Endothelial cell (in vitro differentiated cells): ENCODE results near the gene XAB2. TPM values are rescaled to one million over a fixed set of nuclear protein-coding genes. Genes with fewer than 3 reads are reported as not detected.

Experiments used
- DNase-seq: peaks from one replicate; pipeline ENCODE4 v3.0.0; 2021; ENCODE audit warnings: low spot score
- H3K27ac Mint-ChIP-seq: one replicate; pipeline ENCODE4 v1.8.0; 2021; ENCODE audit warnings: mixed read lengths, inconsistent platforms; ENCODE audit not compliant: unreplicated experiment
- H3K27me3 Mint-ChIP-seq: one replicate; pipeline ENCODE4 v1.8.0; 2021; ENCODE audit warnings: mild to moderate bottlenecking, moderate library complexity, mixed read lengths, inconsistent platforms; ENCODE audit not compliant: unreplicated experiment
- H3K36me3 Mint-ChIP-seq: one replicate; pipeline ENCODE4 v1.8.0; 2021; ENCODE audit warnings: mild to moderate bottlenecking, low read depth, mixed read lengths, inconsistent platforms; ENCODE audit not compliant: unreplicated experiment
- H3K4me1 Mint-ChIP-seq: one replicate; pipeline ENCODE4 v1.8.0; 2021; ENCODE audit warnings: mild to moderate bottlenecking, mixed read lengths, inconsistent platforms; ENCODE audit not compliant: unreplicated experiment
- H3K4me3 Mint-ChIP-seq: one replicate; pipeline ENCODE4 v1.8.0; 2021; ENCODE audit warnings: mild to moderate bottlenecking, mixed read lengths, inconsistent platforms; ENCODE audit not compliant: unreplicated experiment
- H3K9me3 Mint-ChIP-seq: one replicate; pipeline ENCODE4 v1.8.0; 2021; ENCODE audit warnings: mixed read lengths, inconsistent platforms; ENCODE audit not compliant: unreplicated experiment
- total RNA-seq: library from RNA; stranded (reverse); fragmentation: NEBNext Ultra II Directional; extraction: Animal tissue kit (Norgen Biotek cat#: 25700); gene quantifications from one replicate; pipeline ENCODE4 v1.2.1, GENCODE V29; 2021; ENCODE audit not compliant: unreplicated experiment
- TF ChIP-seq, protein P1 (sequence below): fragments of 200-600 bp; sonication (generic); IDR thresholded peaks from one replicate; pipeline ENCODE4 v1.5.0; 2021; ENCODE audit warnings: antibody characterized with exemption; ENCODE audit not compliant: unreplicated experiment

XAB2 gene
- total RNA-seq, 1 donor from 2014 or later: 46.1 TPM

DNA sequence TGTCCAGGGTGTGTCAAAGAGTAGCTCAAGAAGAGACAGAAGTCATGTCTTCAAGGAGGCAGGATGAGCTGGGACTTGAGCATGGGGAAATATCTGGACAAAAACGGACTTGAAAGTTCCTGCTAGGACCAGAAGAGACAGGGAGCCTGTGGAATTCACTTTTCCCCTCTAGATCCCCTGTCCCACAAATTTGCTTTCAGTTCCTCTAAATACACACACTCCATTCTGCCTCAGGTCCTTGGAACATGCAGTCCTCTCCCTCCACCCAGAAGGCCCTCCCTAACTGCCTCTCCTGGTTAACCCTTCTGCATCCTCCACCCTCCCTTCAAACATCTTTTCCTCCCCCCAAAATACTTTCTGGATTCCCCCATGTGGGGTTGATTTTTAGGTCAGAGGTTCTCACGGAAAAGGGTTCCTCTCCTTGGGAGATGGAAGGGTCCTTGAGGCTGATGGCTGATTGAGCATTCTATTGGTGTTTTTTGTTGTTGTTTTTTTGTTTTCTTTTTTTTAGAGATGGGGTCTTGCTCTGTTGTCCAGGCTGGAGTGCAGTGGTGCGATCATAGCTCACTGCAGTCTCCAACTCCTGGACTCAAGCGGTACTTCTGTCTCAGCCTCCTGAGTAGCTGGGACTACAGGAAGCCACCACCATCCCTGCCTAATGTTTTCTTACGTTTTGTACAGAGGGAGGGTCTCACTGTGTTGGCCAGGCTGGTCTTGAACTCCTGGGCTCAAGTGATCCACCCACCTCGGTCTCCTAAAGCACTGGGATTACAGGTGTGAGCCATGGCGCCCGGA lies 32.6 kb upstream of the XAB2 start:
- no peak overlapping the region for H3K4me3 Mint-ChIP-seq
- no peak overlapping the region for H3K27ac Mint-ChIP-seq
- H3K27me3 Mint-ChIP-seq: peaks cover 3% of the 10 kb centered on the region
- DNase-seq: no peak
- no peaks in the 10 kb centered on the region for H3K36me3 Mint-ChIP-seq
- H3K9me3 Mint-ChIP-seq: no peaks in the 10 kb centered on the region
- TF ChIP-seq, protein P1, sequence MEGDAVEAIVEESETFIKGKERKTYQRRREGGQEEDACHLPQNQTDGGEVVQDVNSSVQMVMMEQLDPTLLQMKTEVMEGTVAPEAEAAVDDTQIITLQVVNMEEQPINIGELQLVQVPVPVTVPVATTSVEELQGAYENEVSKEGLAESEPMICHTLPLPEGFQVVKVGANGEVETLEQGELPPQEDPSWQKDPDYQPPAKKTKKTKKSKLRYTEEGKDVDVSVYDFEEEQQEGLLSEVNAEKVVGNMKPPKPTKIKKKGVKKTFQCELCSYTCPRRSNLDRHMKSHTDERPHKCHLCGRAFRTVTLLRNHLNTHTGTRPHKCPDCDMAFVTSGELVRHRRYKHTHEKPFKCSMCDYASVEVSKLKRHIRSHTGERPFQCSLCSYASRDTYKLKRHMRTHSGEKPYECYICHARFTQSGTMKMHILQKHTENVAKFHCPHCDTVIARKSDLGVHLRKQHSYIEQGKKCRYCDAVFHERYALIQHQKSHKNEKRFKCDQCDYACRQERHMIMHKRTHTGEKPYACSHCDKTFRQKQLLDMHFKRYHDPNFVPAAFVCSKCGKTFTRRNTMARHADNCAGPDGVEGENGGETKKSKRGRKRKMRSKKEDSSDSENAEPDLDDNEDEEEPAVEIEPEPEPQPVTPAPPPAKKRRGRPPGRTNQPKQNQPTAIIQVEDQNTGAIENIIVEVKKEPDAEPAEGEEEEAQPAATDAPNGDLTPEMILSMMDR: no peak
- H3K4me1 Mint-ChIP-seq: no peaks in the 10 kb centered on the region

DNA sequence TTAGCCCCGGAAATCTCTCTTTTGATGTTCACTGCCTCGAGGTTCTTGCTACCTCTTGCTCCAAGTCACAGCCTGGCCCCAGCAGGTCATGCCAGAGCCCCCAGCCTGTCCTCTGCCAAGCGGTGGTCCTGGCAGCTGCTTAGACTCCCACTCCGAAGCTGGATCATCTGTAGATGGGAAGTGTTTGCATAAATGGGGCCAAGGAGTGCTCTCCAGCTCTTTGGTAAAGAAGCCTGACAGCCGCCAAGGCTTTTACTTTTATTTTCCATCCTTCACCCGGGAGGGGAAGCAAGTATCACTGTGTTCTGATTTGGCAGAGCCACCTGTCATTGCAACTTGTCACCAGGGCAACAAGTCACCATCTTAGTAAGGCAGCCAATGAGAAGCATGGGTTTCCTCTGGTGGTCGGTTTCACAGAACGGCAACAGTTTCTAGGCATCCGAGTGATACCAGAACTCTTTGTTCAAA lies 28.9 kb upstream of the XAB2 start:
- H3K4me3 Mint-ChIP-seq: no peak overlapping the region
- TF ChIP-seq, protein P1: no peak
- DNase-seq: no peak
- H3K27me3 Mint-ChIP-seq: peaks cover 7% of the 10 kb centered on the region
- H3K9me3 Mint-ChIP-seq: no peaks in the 10 kb centered on the region
- no peak overlapping the region for H3K27ac Mint-ChIP-seq
- H3K36me3 Mint-ChIP-seq: no peaks in the 10 kb centered on the region
- H3K4me1 Mint-ChIP-seq: peaks cover 2% of the 10 kb centered on the region

DNA sequence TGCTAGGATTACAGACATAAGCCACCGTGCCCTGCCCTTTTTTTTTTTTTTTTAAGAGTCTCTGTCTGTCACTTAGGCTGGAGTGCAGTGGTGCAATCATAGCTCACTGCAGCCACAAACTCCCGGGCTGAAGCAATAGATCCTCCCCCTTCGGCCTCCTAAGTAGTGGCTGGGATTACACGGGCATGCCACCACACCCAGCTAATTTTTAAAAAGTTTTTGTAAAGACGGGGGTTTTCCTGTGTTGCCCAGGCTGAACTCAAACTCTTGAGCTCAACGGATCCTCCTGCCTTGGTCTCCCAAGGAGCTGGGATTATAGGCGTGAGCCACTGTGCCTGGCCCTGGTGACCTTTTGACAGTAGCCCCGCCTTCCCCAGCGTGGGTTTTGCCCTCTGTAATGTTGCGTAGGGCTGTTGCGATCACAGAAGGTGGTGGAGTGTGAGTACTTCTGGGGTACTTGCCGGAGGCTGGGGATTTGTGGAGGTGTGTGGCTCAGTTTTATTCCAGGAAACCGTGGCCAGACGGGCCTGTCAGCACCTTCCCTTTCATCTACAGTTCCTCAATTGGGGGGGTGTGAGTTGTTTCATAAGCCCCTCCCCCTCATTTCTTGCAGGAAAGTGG lies 27.9 kb upstream of the XAB2 start:
- TF ChIP-seq, protein P1: no peak
- Mint-ChIP-seq H3K9me3 (no peaks in the 10 kb centered on the region), H3K4me1 (peaks cover 2% of the 10 kb centered on the region), H3K27me3 (peaks cover 7% of the 10 kb centered on the region), H3K27ac (no peak overlapping the region), H3K4me3 (no peak overlapping the region), H3K36me3 (no peaks in the 10 kb centered on the region)
- DNase-seq: no peak

DNA sequence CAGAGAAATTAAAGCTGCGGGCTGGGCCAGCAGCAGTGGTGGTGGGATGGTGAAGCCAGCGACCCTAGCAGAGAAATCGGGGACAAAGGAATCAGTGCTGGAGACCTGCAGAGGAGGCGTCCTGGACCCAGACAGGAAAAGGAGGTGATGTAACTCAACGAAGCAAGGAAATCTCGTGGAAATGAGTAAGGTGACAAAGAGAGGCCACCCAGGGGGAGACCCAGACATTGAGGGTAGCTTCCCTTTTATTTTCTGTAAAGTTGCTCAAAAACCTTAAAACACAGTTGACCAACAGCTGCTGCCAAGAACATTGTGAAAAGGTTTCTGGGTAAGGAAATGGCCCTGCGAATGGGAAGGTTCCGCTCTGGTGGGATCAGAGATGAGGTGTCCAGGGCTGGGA lies 26.2 kb upstream of the XAB2 start:
- no peaks in the 10 kb centered on the region for H3K36me3 Mint-ChIP-seq
- H3K4me1 Mint-ChIP-seq: peaks cover 2% of the 10 kb centered on the region
- DNase-seq: no peak

More for the DNA sequence above, 26.2 kb upstream of the XAB2 start:
- Mint-ChIP-seq H3K9me3 (no peaks in the 10 kb centered on the region), H3K27ac (no peak overlapping the region), H3K4me3 (no peak overlapping the region), H3K27me3 (peaks cover 4% of the 10 kb centered on the region)
- TF ChIP-seq, protein P1: no peak
